Measurements from ENCODE around the gene CEBPZOS. TPM values are rescaled to one million over a fixed set of nuclear protein-coding genes. Genes with fewer than 3 reads are reported as not detected.

Gene CEBPZOS
- total and polyA plus RNA-seq, 10 of the 15 experiments (the other 5 are each of a cell fraction or from before 2014, with no cell fraction given), result 22.9 to 50.8 (median 39.1) TPM

GRCh38 chr2:37181726-37182684 is 14.3 kb upstream of the CEBPZOS start:
- Histone ChIP-seq H4K20me1 (ENCODE audit: control insufficient read depth, insufficient read depth) (no peaks in the 10 kb centered on the region), H3K36me3 (ENCODE audit: control insufficient read depth in 2 of 2, insufficient read depth in 2 of 2, low read length in 1 of 2) (no peaks in the 10 kb centered on the region), H3K4me1 (ENCODE audit: control insufficient read depth, insufficient read depth, low read length) (no peaks in the 10 kb centered on the region; the same call in 1 of the 2 replicates), H2AFZ (ENCODE audit: control insufficient read depth, low read depth, low read length) (no peak overlapping the region), H3K27ac (ENCODE audit: control insufficient read depth, insufficient read depth) (no peak overlapping the region), H3K4me3 (no peak overlapping the region), H3K27me3 (replicated peaks in 1 of 2; ENCODE audit: control insufficient read depth in 2 of 2, insufficient read depth in 2 of 2, low read length in 1 of 2) (no peaks in the 10 kb centered on the region), H3K9me3 (replicated peaks; ENCODE audit: control insufficient read depth, insufficient read depth, low read length) (no peaks in the 10 kb centered on the region), H3K9ac (ENCODE audit: control insufficient read depth, insufficient read depth, low read length) (no peak overlapping the region), H3K4me2 (ENCODE audit: control insufficient read depth, insufficient read depth) (no peak overlapping the region), H3K79me2 (ENCODE audit: control insufficient read depth, insufficient read depth, low read length) (no peaks in the 10 kb centered on the region)
- in situ Hi-C loops (cut with MboI), result no loop called here
- no peak for FAIRE-seq
- WGBS (ENCODE audit: insufficient coverage, insufficient replicate concordance, low lambda C conversion rate, missing lambda C conversion rate), result 57% methylated on average over 17 of the region's 17 CpGs
- no TSS peak for BruUV-seq (replicated peaks)
- no peak for ATAC-seq
- TF ChIP-seq STAT3 (IDR thresholded peaks at IDR 0.05; ENCODE audit: low read depth, low read length), result no peak
- no peak for TF ChIP-seq CREM (IDR thresholded peaks at IDR 0.05; ENCODE audit: low read depth)
- TF ChIP-seq, protein P1, sequence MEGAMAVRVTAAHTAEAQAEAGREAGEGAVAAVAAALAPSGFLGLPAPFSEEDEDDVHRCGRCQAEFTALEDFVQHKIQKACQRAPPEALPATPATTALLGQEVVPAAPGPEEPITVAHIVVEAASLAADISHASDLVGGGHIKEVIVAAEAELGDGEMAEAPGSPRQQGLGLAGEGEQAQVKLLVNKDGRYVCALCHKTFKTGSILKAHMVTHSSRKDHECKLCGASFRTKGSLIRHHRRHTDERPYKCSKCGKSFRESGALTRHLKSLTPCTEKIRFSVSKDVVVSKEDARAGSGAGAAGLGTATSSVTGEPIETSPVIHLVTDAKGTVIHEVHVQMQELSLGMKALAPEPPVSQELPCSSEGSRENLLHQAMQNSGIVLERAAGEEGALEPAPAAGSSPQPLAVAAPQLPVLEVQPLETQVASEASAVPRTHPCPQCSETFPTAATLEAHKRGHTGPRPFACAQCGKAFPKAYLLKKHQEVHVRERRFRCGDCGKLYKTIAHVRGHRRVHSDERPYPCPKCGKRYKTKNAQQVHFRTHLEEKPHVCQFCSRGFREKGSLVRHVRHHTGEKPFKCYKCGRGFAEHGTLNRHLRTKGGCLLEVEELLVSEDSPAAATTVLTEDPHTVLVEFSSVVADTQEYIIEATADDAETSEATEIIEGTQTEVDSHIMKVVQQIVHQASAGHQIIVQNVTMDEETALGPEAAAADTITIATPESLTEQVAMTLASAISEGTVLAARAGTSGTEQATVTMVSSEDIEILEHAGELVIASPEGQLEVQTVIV (IDR thresholded peaks at IDR 0.05; ENCODE audit: borderline replicate concordance, partially characterized antibody), result no peak
- TF ChIP-seq LARP7 (IDR thresholded peaks at IDR 0.05), result no peak
- no peak for TF ChIP-seq ZSCAN29 (IDR thresholded peaks at IDR 0.05)
- ChIA-PET SMC1A (ENCODE audit: uncharacterized antibody, unreplicated experiment) (interaction anchor here (1.0 to 1.5 kb wide), 2 partner anchors 15 to 188 kb away, joined by 3 to 4 read pairs; no protein-coding TSS in a partner anchor), CTCF (no interaction called here), POLR2A (interaction anchor here (0.6 kb wide), 1 partner anchor 292 kb away, joined by 3 read pairs; no protein-coding TSS in a partner anchor), RAD21 (ENCODE audit: unreplicated experiment) (no interaction called here)
- intact Hi-C loops (cut with micrococcal nuclease; ENCODE audit: unreplicated experiment), result no loop called here
- no peak for DNase-seq (ENCODE audit: low read depth, low spot score)
